ENCODE measurements around the gene TERC.
"Not testable (repeated sequence)": the region's sequence is repeated elsewhere in the genome, so short reads cannot be mapped to it uniquely, and the experiment has no call there.

Gene TERC

DNA sequence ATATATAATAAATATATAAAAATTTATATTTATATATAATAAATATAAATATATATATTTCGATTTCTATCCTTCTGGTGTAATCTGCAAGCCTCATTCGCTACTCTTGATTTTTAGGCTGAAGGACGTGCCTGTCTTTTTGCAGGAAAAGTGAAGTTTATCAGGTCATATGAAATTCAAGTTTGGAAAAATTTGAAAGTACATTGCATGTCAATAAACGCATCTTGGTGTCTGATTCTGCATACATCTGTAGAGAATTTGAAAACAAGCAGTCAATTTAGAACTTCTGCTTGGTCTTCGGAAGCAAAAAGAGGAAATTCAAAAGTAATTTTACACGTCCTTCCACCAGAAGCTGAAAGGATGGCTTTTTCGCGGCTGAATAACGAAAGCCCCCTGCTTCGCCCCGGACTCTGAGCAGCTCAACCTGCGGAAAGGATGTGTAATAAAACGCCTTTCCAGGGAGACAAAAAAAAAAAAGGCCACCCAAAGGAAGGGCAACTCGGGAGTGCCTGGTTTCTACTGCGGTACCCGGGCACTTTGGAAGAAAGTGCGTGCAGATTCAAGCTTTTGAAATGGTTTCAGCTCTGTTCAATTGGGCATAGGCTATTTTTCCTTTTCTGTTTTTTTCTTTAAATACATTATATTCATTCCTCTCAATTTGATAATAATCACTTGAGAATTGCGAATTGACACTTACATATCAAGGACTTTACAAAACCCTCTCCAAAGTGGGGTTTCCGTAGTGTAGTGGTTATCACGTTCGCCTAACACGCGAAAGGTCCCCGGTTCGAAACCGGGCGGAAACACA is 6.8 kb upstream of the TERC start:
- peak; percentile 86 for DNase-seq (ENCODE audit: low read depth)

DNA sequence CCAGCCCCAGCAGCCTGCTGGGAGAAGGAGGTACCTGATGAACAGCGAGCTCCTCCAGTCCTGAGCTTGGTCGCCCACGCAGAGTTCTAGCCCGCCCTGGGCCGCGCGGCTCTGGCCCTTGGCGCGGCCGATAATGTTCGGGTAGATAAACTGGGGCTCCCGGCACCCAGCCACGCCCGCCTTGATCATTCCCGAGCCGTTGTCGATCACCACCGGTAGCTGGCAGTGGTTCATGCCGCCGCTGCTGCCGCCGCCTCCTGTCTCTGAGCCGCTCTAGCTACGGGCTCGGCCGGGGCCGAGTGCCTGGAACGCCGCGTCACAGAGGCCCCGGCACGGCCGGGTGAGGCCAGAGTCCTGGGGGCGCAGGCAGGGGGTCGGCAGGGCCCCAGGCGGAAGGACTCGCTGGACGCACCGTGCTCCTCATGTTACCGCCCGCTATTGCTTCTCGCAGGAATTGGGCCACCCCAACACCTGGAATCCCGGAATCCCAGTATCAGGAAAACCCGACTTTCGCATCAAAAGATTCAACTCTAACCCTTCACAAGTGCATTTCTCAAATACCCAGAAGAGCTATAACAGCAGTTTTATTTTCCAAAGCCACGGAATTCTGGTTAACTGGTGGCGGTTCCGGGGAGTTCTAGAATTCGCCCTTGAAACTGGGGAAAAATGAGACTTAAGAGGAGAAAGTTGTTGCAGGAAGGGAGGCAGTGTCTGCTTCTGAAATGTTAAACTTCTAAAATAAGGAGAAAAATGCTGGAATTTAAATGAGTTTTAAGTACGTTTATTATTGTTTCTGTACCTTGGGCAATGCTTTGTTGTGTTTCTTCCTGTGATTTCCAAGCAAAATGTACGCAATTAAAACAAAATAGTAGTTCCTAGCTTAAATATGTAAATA is 4.7 kb upstream of the TERC start, which contains the start of gene ACTRT3:
TSS of gene ACTRT3 (minus strand) at position 275 of the 895 bp plus-strand sequence. CDS start at position 234, 41 bp downstream.
- no peak for DNase-seq (ENCODE audit: low read depth)

DNA sequence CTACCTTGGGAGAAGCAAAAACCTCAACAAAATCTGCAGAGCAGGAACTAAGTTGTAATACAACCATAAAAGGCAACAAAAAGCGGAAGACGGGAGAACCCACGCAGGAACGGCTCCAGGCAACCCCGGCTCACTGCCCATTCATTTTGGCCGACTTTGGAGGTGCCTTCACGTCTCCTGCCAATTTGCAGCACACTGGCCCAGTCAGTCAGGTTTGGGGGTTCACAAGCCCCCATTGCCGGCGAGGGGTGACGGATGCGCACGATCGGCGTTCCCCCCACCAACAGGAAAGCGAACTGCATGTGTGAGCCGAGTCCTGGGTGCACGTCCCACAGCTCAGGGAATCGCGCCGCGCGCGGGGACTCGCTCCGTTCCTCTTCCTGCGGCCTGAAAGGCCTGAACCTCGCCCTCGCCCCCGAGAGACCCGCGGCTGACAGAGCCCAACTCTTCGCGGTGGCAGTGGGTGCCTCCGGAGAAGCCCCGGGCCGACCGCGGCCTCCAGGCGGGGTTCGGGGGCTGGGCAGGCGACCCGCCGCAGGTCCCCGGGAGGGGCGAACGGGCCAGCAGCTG is 463 bp downstream of the TERC start:
- DNase-seq (ENCODE audit: low read depth), result no peak

DNA sequence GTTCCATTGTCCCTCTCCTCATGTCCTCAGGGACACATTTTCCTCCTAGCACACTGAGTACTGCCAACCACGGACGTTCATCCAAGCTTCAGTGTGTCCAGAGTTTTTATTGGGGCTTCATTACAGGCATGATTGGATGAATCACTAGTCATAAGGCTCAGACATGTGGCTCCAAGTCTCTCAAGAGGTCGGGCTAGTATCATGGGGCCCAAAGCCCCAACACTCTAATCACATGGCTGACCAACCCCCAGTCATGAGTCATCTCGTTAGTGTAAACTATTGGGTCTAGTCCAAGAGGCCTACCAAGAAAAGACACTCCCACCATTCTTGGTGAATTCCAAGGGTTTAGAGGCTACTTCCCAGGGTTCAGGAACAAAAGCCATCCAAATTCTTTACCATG is 4.4 kb downstream of the TERC start:
- DNase-seq (ENCODE audit: low read depth), result peak; percentile 73

DNA sequence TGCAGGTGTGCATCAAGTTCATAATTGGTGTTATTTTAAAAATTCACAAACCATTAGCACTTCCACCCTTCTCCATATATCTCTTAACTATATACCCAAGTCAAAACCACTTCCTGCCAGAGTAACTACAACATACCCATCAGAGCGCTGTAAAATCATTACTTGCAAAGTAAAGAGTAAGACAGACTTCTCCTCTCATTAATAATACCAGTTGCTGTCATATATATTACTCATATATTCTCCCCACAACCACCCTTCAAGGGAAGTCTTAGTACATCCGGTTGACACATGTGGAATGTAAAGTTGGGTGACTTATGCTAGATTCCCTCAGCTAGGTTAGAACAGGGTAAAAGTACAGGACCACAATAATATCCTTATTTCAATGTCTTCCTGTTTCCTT is 5.6 kb downstream of the TERC start:
- DNase-seq (ENCODE audit: low read depth), result peak; percentile 74

DNA sequence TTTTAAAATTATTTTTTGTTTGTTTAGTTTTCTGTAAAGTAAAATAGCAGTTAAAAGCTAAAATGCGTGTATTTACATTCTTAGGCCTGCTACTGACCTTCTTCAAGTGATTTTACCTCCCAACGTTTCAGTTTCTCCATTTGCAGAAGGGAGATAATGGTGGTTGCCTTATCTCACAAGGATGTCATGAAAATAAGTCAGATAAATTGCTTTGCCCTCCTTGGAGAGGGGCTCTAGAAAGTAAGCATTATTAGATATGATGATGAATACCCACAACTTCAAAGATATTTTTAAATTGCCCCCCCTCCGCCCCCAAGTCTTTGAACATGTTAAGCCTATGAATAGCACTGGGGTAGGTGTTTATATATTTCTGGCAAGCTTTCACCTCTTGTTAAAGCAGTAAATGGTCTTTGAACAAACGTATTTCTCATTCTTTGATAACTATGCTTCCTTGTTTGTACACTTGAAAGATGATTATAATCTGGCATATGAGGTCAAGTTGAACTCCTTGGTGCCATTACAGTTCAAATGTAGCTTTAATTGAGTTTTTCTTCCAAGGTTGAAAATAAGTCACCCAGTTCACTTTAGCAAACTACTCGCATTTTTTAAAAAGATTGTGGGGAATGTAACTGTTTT is 6.4 kb downstream of the TERC start:
- no peak for DNase-seq (ENCODE audit: low read depth)

DNA sequence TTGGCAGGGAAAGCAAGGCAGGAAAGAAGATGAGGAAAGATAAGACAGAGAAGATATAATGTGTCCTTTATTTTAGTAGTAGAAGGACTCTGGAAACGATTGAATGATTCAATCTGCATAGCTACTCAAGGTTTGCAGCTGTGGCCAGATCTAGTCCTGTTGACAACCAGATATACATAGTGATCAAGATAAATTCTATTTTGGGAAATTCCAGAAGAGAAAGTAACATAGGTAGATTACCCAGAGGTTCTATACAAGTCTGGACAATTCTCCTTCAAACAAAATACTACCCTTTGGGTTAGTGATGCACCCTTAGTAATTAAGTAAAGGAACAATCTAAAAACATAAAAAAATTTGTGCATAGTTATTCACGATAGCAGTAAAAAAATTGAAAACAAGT is 9.4 kb downstream of the TERC start:
- DNase-seq (ENCODE audit: low read depth), result no peak

DNA sequence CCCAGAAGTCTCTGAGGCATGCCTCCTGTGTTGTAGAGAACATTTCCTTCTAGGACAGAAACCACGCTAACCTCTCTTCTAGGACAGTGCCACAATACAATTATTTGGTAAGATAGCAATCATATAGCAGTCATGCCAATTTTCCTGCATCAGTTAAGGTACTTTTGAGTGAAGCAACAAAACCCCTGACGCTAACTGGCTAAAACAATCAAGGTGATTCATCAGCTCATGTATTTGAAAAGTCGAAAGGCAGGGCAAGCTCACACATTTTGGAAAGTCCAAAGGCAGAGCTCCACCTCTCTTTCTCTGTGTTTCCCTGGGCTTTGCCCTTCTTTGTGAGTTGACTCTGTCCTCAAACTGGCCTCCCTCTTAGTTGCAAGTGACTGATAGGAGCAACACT is 10.1 kb downstream of the TERC start:
- no peak for DNase-seq (ENCODE audit: low read depth)

DNA sequence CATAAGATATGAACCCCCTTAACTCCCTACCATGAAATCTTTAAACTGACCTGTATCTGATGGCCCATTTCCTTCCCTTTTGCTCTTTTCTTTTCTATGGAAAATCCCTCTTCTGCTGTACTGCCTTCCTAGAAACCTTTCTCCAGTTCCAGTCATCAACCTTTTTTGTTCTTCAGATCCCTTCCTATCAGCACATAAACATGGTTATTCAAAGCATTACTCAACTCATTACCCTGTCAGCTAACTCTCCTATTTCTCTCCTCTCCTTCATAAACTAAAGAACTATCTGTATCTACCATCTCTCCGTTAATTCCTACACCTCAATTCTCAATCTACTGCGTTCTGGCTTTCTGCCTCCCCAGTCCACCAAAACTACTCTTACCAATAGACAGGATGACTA is 13.0 kb downstream of the TERC start:
- no peak for DNase-seq (ENCODE audit: low read depth)

DNA sequence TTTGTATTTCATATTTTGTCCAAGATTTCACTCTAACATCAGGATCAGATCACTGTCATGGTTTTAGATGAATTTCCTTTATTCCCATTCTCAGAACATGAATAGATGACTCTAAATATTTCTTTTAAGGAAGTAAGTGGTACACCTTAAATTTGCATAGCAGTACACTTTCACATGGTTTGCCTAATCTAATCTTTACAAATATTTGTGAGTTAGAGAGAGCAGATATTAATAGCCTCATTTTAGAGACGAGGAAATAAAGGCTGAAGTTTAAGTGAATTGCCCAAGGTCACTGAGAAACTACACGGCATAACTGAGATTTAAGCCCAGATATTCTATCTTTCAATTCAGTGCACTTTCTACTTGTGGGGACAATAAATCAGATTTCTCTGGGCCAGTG is 14.2 kb downstream of the TERC start:
- no peak for DNase-seq (ENCODE audit: low read depth)

DNA sequence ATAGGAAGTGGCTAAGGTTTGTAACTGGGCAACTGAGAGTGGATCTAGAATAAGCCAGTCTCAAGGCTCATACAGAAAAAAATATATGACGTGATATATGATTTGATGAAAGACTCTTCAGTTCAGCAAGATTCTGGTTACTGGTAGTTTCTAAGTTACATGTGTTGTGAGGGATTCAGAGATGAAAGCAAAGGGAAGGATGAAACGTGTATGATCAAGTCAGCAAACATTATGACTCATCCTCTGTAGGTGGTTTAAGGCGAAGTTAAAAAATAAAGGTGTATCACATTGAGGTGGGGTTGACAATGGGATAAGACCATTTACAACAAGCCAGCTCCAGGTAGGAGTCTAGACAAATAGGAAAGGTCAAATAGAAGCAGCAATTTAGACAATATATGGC is 16.2 kb downstream of the TERC start:
- no peak for DNase-seq (ENCODE audit: low read depth)

DNA sequence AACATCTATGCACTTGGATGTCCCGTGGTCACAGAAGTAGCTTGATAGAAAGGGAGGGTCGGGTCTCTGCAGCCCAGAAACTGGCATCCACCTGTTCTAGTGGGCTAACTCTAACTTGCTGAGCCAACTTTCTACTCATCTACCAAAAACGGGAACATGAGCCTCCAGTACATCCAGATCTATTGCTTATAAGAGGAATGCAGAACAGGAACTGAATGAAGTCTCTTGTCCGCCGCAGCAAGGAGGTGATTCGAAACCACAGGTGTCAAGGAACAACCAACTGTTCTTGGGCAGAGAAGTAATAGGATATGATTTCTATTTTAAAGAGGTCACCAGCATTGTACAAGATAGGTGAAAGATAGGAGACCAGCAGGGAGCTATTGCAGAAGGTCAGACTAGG is 17.9 kb downstream of the TERC start:
- no peak for DNase-seq (ENCODE audit: low read depth)

DNA sequence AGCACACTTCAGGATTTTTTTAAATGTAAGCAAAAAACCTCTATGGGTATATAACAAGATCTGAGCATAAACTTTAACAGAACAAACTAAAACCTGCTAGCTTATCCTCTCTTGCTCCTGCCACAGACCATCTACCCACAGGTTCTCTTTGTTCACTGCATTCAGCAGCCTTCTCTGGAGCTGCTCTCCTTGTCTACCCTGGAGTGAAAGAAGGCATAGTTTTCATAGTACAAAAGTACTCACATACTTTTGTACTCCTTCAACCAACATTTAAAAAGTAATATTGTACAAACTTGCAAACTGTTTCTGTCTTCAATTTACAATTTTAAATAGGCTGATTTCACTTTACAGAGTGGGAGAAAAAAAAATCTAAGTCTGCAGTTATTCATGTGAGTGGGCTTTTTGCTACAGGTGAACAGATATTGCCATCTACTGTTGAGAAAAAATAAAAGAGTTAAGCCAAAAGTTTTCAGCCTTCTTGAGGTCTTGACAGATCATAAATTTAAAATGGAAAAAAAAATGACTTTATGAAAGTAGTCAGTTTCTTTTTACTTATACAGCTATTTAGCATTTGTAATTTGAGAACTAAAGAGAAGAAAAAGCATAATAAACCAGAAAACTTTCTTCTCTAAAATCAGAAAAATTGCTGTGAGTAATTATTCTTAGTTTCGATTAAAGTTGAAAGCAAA is 20.4 kb downstream of the TERC start:
- DNase-seq (ENCODE audit: low read depth), result no peak

DNA sequence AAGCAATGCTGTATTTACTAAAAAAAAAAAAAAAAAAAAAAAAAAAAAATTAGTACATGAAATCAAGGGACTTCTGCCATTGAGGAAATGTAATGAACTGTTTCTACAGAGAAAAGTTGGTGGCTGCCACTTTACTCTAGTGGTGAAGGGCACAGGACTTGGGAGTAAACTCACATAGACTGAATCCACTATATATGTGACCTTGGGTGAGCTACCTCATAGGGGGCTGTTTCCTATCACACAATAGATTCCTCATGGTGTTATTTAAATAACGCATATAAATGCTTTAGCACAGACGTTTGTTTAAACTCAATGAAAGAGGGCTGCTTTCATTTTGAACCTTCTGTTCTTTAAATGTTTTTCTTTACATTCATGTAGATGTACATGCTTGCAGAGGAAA is 25.8 kb downstream of the TERC start:
- no peak for DNase-seq (ENCODE audit: low read depth)

DNA sequence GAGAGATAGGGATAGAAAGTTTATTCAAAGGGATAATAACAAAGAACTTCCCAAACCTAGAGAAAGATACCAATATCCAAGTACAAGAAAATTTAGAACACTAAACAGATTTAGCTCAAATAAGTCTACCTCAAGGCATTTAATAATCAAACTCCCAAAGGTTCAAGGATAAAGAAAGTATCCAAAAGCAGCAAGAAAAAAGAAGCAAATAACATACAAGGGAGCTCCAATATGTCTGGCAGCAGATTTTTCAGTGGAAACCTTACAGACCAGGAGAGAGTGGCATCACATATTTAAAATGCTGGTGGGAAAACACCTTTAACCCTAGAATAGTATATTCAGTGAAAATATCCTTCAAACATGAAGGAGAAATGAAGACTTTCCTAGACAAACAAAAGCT is 33.0 kb downstream of the TERC start:
- DNase-seq (ENCODE audit: low read depth), result not testable (repeated sequence)

DNA sequence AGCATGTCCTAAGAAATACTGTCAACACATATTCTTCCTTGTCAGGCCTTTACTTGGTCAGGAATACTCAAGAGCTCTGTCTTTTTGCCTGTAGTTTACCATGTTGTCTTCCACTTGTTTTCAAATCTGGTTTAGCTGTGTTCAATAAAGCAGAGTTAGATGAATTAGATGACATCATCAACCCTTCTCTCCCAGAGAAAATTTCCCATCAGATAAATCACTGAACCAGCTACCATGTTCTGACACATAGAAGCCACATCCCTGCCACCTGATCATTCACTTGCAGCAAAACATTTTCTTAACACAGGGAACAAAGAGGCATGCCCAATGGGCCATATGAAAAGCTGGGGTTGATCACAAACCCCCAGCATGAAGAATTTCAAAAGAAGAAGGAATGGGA is 42.1 kb downstream of the TERC start:
- DNase-seq (ENCODE audit: low read depth), result no peak

DNA sequence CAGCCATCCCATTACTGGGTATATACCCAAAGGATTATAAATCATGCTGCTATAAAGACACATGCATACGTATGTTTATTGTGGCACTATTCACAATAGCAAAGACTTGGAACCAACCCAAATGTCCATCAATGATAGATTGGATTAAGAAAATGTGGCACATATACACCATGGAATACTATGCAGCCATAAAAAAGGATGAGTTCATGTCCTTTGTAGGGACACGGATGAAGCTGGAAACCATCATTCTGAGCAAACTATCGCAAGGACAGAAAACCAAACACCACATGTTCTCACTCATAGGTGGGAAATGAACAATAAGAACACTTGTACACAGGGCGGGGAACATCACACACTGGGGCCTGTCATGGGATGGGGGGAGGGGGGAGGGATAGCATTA is 46.4 kb downstream of the TERC start:
- DNase-seq (ENCODE audit: low read depth), result not testable (repeated sequence)

Measured in HS-5 (cell line).